Nucleus accumbens (tissue), 56 donors: ENCODE measurements around the gene WDR5.

ENCODE experiments used
- DNase-seq, 56 donors: peaks; one replicate each; lab custom pipeline; 2025; lab: John Stamatoyannopoulos, UW

WDR5 gene

DNA sequence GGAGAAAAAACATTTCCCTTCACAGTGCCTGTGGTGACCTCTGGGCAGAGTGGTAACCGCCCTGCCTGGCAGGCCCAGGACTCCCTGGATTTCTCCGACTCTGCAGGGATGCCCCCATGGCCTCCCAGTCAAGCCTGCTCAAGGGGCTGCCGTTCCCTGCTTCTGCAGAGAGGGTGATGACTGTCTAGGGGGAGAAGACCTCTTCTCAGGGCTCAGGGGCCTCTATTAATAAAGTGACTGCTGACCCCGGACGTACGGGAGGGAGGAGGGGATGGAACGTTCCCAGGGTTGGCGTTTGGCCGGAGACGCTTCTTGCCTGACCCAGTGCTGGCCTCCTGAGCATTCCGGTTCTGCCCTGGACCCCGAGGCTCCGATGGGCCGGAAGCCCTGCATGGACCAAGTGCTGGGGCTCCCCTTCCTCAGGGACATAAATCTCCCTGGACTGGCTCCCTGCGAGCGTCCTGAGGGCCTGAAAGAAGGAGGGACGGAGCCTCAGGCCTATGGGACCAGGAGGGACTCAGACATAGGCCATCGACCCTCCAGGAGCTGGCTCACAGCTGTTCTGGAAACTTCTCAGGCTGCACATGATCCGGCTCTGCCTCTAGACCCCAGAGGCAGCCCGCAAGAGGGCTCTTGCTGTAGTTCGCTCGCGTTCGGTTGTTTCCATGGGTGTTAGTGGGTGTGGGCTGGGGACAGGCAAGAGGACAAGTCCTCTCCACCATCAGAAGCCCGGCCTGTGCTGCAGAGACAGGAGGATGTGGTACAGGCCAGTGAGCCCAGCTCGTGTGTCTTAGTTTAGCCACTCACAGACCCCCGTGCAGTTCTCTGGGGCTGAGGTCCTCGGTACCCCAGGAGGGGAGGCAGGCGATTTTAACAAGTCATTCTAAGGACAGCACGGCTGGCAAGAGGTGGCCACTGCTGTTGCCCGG is 36.6 kb downstream of the WDR5 start:
- DNase-seq: no peak

DNA sequence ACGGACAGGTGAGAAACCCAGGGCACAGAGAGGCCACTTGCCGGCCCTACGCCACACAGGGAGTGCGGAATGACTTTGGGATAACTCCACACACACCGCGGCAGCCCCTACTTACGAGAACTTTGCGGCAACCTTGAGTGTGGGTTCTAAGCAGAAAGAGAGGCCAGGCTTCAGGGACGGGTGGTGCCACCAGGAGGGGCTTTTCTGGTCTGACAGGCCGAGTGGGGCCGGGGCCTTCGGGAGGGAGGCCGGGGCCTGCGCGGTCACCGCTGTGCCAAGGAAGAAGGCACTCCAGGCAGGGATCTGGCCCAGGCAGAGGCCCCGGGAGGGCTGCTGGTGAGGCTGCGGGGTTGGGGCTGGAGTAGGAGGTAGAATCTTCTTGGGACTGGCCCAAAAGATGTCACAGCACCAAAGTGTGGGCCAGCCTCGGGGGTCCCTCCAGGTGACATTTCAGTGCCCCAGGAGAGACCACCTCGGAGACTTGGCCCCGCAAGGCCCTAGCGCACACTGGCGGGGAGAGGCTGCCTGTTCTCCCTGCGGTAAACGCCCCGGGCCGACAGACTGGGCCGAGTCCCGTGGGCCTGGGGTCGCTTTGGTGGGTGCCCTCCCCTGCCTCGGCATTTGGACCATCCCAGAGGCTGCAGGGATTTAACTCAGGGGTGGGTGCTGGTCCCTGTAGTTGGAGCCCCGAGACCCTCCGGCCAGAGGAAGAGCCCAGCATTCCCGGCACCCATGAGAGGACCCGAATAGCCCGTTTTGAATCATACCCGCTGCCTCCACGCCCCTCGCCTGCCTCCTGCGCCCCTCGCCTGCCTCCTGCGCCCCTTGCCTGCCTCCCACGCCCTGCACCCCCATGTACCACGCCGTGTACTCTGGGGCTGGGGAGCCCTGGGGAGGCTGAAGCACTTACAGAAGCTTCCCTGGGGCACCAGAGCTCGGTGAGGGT is 37.5 kb downstream of the WDR5 start:
- DNase-seq: no peak

DNA sequence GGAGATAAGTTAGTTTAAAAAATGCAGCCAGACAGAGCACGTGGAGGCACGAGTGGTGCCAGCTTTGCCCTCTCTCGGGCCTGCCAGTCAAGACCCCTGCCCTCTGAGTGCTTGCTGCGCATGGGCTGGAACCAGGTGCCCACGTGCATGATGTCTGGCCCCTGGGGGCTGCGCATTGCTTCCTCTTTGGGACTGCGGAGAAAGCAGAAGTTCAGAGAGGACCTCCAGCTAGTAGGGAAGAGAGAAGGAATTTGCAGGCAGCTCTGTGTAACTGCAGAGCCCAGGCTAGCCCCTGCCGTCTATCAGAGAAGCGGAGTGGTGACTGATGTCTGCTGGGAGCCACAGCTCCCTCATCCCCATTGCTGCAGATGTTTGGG is 38.2 kb downstream of the WDR5 start:
- DNase-seq: no peak

DNA sequence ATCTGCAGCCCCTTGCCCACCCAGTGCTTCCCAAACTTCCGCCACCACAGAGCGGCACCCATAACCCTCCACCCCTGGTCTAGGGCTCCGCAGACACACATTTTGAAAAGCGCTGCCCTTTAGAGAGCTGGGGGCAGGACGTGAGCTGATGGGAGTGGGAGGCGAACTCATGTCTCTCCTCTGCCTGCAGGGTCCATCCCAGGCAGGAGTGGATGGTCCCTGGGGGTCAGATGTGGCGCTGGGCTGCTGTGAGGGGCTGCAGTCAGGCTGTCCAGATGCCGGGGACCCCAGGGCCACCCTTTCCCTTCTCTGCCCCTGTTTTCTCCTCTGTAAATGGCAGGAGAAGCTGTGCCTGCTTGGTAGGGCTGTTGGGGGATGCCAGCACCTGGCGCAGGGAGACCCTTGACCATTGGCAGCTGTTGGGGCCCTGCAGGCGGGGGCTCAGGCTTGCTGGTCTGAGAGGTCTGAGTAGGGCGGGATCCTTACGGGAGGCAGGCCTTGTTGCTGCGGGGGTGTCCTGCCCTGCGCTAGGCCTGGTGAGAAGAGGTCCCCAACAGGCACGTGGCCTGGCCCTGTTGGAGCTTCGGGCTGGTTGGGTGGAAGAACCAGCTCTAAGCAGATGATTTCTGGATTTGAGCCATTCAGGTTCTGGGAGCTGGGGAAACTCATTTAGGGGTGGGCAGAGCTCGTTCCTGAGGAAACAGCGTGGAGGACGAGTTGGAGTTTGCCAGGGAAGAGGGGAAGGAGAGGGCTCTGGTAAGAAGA is 38.8 kb downstream of the WDR5 start:
- DNase-seq: no peak

DNA sequence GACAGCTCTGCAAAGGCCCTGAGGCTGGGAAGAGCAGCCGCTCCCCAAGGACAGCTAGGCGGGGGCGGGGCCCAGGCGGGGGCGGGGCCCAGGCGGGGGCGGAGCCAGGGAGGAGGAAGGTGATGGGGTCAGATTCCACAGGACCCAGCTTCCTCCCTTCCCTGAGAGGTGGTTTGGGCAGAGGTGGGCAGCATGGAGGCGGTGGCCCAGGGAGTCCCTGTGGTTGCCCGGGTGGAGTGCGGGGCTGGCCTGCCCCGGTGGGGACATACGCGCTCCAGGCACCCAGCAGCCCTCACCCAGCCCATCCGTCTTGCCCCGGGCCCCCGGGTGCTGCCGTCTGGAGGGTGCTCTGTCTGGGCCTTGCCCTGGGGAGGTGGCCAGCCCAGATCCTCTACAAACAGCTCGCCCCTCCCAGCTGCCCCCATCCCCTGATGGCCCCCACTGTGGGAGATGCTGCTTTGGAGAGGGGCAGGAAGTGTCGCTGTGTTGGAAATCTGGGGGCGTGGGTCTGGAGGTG is 39.5 kb downstream of the WDR5 start:
- no peak for DNase-seq

DNA sequence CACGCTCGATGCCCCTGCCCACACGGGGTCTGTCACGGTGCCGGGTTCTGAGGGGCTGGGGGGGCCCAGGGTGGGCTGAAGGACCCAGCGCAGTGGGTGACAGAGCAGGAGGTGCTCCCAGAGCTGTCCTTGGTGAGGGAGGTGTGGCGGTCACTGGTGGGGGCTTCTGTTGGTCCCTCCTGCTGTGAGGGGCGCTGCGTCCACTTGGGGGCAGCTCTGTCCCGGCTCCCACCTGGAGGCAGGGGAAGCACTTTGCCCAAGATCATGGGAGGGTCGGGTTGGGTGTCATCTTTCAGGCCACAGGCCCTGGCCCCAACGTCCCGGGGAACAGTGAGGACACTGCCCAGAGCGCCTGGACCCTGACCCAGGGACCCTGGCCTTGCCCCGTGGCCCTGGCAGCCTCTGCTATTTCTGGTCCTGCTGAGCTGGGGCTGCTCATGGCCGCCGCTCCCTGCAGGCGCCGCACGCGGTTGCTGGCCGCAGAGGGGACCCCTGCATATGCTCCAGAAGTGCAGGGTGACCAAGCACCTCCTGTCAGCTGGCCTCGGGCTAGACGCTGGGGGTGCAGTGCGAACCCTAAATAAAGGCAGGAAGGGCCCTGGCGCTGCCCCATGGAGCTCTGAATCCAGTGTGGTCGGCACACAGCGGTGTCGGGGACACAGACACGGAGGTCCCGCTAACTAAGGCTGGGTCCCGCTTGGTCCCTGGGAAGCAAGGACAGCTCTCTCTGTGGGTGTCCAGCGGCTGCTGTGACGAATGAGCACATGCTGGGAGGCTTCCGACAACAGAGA is 40.1 kb downstream of the WDR5 start:
- DNase-seq: no peak

DNA sequence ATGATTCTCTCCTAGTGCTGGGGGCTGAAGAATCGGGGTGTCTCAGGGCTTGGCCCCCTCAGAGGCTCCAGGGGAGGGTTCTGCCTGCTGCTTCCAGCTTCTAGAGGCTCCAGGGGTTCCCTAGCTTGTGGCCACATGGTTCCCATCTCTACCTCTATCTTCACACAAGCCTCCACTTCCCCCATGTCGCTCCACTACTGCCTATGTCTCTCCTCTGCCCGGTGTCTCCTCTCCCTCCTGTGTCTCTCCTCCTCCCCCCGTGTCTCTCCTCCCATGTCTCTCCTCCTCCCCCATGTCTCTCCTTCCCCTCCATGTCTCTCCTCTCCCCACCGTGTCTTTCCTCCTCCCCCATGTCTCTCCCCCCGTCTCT is 40.7 kb downstream of the WDR5 start:
- DNase-seq: no peak

DNA sequence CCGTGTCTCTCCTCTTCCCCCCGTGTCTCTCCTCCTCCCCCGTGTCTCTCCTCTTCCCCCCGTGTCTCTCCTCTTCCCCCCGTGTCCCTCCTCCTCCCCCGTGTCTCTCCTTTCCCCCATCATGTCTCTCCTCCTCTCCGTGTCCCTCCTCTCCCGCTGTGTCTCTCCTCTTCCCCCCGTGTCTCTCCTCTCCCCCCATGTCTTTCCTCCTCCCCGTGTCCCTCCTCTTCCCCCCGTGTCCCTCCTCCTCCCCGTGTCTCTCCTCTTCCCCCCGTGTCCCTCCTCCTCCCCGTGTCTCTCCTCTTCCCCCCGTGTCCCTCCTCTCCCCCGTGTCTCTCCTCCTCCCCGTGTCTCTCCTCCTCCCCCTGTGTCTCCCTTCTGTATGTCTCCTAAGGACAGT is 41.3 kb downstream of the WDR5 start:
- no peak for DNase-seq

DNA sequence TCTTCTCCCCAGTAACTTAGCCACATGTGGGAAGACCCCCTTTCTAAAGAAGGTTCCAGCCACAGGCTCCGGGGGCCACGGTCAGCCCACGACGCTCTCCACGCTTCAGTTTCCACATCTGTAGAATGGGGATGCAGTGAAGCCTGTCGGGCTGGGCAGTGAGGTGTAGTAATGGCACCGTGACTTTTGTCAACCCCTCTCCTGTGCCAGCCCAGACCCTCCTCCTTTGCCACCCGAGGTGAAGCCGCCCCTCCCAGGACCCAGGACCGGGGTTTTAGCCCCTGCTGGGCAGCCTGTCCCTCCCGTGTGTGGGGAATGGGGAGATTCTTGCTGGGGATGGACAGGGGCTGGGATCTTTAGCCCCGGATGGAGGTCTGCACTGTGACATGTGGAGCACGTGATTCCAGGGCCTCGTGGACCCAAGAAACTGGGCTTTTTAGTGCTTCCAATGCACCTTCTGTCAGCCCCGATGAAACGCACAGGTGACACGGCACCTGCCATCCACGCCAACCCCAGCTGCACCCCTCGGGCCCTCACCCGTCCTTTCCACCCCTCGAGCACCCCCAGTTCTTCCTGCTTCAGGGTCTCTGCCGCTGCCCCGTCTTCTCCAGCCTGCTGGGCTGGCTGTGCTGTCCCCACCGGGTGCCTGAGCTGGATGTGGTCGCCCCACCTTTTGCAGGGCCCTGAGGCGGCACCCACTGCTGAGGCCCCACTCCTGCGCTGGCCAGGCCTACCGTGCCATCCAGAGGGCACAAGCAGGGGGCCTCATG is 41.9 kb downstream of the WDR5 start:
- no peak for DNase-seq

DNA sequence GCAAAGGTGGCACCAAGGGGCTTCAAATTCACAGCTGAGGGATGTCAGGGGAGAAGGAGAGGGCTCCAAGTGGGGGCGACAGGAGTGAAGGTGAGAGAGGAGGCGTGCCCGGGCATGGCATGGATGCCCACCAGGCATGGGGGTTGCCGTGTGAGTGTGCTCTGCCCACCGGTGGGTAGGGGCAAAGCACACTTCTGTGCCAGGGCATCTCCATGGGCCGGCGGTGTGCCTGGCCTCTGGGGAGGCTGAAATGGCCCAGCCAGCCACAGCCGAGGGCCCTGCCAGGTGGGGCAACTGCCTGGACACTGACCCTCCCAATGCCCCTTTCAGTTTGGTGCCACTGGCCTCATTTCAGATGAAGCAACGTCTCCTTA is 42.5 kb downstream of the WDR5 start:
- DNase-seq: no peak

DNA sequence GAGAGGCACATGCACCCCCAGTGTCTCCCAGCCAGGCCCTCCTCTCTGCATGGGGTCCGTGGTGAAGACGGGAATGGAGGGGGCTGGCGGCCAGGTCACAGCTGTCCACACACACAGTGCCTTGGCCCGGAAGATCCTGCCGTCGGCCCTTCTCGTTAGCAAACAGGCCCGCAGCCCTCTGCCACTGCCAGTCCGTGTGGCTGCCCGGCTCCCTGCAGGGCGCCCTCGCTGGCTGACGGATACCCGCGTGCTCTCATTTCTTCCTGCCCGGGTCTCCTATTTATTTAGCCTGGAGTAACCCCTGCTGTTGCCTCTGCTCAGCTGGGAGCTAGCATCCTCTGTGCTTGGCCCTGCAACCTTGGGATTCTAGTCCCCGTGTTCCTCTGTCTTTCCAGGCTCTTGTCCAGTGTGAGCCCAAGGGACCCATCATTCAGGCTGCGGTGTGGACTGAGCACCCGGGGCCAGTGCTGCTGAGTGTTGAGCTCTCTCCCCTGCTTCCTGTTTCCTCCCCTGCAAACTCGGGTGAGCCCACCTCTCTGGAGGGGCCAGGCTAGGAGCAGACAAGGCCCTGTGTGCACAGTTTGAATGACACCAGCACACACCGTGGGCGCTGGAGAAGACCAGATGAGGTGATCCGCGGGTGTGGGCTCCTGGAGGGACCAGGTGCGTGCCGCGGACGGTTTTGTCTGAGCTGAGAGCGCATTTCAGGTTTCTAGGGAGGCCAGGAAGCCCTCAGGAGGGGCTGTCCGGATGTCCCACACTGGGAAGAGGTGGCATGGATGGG is 43.1 kb downstream of the WDR5 start:
- no peak for DNase-seq

DNA sequence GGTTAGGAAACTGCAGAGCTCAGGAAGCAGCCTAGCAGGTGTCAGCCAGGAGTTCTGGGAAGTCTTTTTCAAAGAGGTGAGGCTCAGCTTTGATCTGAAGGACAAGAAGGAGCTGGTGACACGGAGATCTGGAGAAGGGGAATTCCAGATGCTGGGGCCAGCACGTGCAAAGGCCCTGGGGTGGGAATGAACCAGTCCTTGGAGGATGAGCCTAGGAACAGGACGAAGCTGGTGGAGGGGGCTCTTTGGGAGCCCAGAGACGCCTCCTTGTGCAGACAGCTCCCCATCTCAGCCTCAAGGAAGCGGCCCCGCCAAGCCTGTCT is 43.7 kb downstream of the WDR5 start:
- DNase-seq: no peak

DNA sequence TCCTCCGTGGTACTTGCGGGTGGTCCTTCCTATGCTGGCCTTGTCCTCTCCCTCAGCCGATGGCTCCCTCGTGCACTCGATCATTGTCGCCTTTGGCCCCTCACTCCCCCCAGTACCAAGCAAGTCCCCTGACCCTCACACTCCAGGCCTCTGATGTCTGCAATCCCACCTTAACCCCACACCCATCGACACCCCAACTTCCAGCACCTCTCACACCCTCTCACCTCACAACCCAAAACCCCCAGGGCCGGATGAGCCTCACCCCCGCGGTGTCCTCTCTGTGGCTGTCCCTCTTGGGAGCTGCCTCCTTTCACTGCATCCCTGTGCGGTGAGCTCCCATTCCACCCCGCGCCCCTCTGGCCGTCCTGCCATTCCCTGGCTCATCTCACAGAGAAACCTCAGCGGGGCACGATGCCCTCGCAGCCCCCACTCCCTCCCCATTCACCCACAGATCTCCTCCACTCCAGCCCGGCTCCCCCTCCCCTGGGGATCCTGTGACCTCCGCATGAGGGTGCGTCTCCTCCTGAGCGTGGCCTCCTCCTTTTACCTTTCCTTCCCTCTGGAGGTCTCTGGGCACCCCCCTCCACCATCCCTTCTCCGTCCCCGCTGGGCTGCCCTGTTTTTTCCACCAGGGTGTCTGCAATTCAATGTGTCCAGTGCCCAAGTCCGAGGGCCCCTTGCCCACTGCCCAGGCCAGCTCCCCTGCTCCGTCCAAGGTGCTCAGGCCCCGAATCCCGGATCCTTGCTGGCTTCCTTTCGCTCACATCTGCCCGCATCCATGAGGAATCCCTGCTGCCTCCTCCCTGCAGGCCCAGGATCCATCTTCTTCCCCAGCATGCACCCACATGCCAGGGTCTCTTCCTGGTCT is 44.3 kb downstream of the WDR5 start:
- DNase-seq: no peak

DNA sequence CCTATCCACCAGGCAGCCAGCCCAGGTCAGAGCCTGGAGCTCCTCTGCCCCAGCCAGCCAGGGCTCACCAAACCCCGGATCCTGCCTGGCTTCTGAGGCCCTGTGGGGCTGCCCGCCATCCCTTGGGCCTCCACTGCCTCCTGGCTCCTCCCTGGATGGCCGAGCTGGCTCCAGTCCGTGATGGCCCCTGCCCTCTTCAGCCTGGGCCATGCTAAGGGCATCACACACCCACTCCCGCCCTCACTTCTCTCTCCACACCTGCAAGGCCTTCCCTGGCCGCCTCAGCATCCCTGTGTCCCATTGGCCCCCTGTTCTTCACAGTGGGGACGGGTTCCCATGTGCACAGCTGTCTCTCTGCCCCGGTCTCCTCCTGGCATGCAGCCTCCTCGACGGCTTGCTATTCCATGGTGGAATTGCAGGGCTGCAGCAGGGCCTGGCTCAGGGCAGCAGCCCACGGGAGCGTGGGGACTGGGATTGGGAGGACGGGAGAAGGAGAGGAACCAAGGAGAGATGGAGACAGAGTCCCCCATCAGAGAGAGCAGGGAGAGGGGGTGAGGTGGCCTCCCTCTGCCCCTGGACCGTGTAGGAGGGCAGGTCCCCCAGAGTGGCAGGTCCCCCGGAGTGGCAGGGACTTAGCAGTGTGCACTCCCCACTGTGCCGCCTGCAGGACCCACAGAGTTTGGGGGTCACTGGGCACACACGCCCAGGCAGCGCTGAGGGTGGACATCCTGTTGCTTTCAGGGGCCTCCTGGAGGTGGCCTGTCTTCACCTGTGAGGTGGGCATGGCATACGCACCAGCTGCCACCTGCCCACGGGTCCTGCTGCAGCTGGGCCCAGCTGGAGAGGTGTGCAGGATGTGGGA is 45.1 kb downstream of the WDR5 start:
- no peak for DNase-seq

DNA sequence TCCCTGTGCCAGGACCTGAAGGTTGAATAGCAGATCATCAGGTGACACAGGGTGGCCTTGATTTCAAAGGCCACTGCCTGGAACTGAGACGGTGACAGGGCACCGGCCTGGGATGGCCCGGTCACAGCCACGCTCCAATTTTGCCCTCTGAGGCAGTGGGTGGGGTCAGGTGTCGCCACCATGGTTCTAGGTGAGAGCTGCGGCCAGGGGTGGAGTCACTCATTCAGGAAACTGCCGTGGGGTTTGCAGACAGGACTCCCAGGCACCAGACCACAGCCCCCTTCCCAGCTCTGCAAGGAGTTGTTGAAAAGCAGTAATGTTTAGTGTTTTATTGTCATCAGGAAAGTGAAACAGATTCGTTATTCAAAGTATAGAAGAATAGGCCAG is 45.8 kb downstream of the WDR5 start:
- DNase-seq: no peak

DNA sequence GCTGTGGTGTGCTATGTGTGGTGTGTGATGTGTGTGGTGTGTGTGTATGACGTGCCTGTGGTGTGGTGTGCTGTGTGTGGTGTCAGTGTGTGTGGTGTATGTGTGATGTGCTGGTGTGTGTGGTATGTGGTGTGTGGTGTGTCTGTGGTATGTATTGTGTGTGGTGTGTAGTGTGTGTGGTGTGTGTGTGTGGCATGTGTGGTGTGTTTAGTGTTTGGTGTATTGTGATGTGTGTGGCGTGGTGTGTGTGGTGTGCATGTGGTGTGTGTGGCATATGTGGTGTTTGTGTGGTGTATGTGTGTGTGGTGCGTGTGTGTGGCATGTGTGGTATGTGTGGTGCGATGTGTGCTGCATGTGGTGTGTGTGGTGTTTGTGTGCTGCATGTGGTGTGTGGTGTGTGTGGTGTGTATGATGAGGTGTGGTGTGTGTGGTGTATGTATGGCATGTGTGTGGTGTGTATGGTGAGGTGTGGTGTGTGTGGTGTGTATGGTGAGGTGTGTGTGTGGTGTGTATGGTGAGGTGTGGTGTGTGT is 46.7 kb downstream of the WDR5 start:
- DNase-seq: no peak
